Testis (tissue), 2 donors: Measurements from ENCODE around the gene GLT1D1.

Experiments used
- CTCF ChIP-seq, 3 experiments: fragments of 450-650 bp in 2 of 3; fragments of 200-600 bp in 1 of 3; sonication (generic) in 1 of 3; IDR thresholded peaks; one replicate each; pipeline ENCODE4 v1.5.1; 2016 to 2019; ENCODE audit warnings: antibody characterized with exemption in 3 of 3, mild to moderate bottlenecking in 2 of 3, moderate library complexity in 1 of 3
- POLR2A ChIP-seq: fragments of 450-650 bp; IDR thresholded peaks from one replicate; pipeline ENCODE4 v1.6.1; 2017; ENCODE audit warnings: antibody characterized with exemption, mild to moderate bottlenecking, moderate library complexity

DNA sequence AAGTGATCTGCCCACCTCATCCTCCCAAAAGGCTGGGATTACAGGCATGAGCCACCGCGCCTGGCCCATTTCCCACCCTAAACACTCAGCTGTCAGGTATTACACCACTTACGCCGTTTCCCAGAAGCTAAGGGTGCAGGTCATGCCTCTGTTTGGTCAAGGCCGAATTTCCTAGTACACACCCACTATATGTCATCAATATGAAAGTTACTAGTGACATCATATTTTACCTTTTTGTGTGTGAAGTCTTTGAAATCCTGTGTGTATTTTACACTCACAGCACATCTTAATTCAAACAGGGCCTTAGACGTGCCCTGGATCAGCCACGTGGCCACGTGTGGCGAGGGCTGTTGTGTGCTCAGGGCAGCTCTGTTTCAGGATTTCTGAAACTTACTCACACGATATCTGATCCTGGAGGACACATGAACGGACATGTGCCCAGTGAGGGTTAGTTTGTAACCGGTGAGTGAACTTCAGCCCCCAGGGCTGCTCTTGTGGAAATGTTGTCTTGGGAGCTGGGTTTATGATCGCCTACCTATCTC is 51.8 kb downstream of the GLT1D1 start:
- no peak for TF ChIP-seq CTCF (IDR thresholded peaks at IDR 0.05)
- no peak for TF ChIP-seq POLR2A
